Keratinocyte (primary cell): ENCODE measurements around the gene GOT1. TPM values are rescaled to one million over a fixed set of nuclear protein-coding genes. Genes with fewer than 3 reads are reported as not detected.

ENCODE experiments used
- DNase-seq: peaks from one replicate; pipeline ENCODE4 v3.0.0-alpha.2; 2011; ENCODE audit warnings: low read depth, missing footprints, low spot score
- FAIRE-seq: peaks from 2 replicates; lab custom pipeline; 2011; peaks lifted over from hg19 to GRCh38; lab: Jason Lieb, UNC
- H2AFZ ChIP-seq: 2 replicates; pipeline ENCODE4 v1.6.0; 2012; ENCODE audit warnings: low read length, control low read depth, inconsistent platforms; ENCODE audit not compliant: control insufficient read depth
- H3K27ac ChIP-seq: 2 replicates; pipeline ENCODE4 v1.5.1; 2011; ENCODE audit warnings: low read length; ENCODE audit not compliant: control insufficient read depth, insufficient read depth
- H3K27me3 ChIP-seq: 3 replicates; pipeline ENCODE4 v1.6.0; 2011; ENCODE audit warnings: low read length; ENCODE audit not compliant: control insufficient read depth, insufficient read depth; ENCODE audit errors: extremely low read depth
- H3K36me3 ChIP-seq, 2 experiments: 2 replicates in 1 of 2; 3 replicates in 1 of 2; pipeline ENCODE4 v1.5.1; 2011; ENCODE audit warnings: low read length in 2 of 2, mild to moderate bottlenecking in 1 of 2; ENCODE audit not compliant: control insufficient read depth in 2 of 2, insufficient read depth in 2 of 2; ENCODE audit errors: extremely low read depth in 1 of 2
- H3K4me1 ChIP-seq: 3 replicates; pipeline ENCODE4 v1.5.1; 2011; ENCODE audit warnings: low read length; ENCODE audit not compliant: control insufficient read depth, insufficient read depth; ENCODE audit errors: extremely low read depth
- H3K4me2 ChIP-seq: 3 replicates; pipeline ENCODE4 v1.6.0; 2011; ENCODE audit warnings: low read depth, low read length; ENCODE audit not compliant: control insufficient read depth, insufficient read depth; ENCODE audit errors: extremely low read depth
- H3K4me3 ChIP-seq, 3 experiments: fragments of 200-600 bp in 1 of 3; sonication (generic) in 1 of 3; 2 replicates in 2 of 3; 3 replicates in 1 of 3; pipeline ENCODE4 v1.5.1; 2011 to 2016; ENCODE audit warnings: low read length in 3 of 3, mild to moderate bottlenecking in 3 of 3, control low read depth in 2 of 3, inconsistent platforms in 1 of 3, low read depth in 1 of 3, mixed read lengths in 1 of 3, mixed run types in 1 of 3, moderate library complexity in 1 of 3; ENCODE audit not compliant: control insufficient read depth in 2 of 3, insufficient read depth in 2 of 3; ENCODE audit errors: extremely low read depth in 1 of 3
- H3K79me2 ChIP-seq: 2 replicates; pipeline ENCODE4 v1.6.0; 2012; ENCODE audit warnings: low read length; ENCODE audit not compliant: control insufficient read depth, insufficient read depth
- H3K9ac ChIP-seq: 3 replicates; pipeline ENCODE4 v1.6.0; 2011; ENCODE audit warnings: low read length; ENCODE audit not compliant: control insufficient read depth, insufficient read depth; ENCODE audit errors: extremely low read depth
- H3K9me1 ChIP-seq: 3 replicates; pipeline ENCODE4 v1.6.0; 2011; ENCODE audit warnings: low read length; ENCODE audit not compliant: control insufficient read depth, insufficient read depth; ENCODE audit errors: extremely low read depth
- H3K9me3 ChIP-seq: 2 replicates; pipeline ENCODE4 v1.5.1; 2012; ENCODE audit warnings: low read depth, low read length; ENCODE audit not compliant: control insufficient read depth
- H4K20me1 ChIP-seq: 3 replicates; pipeline ENCODE4 v1.6.0; 2011; ENCODE audit warnings: low read length; ENCODE audit not compliant: control insufficient read depth, insufficient read depth; ENCODE audit errors: extremely low read depth
- CTCF ChIP-seq, 3 experiments: IDR thresholded peaks in 1 of 3; conservative IDR thresholded peaks in 1 of 3; optimal IDR thresholded peaks in 1 of 3; 2 replicates in 2 of 3; 3 replicates in 1 of 3; pipeline versions ENCODE3 to v1.5.1; 2011; ENCODE audit warnings: low read length in 3 of 3, mild to moderate bottlenecking in 3 of 3, moderate library complexity in 2 of 3, control low read depth in 1 of 3, inconsistent platforms in 1 of 3; ENCODE audit not compliant: insufficient read depth in 2 of 3; ENCODE audit errors: extremely low read depth in 1 of 3
- EZH2 ChIP-seq: IDR thresholded peaks from one replicate; pipeline ENCODE4 v1.6.1; 2012; ENCODE audit warnings: inconsistent platforms, mild to moderate bottlenecking, low read length, moderate library complexity
- dilution Hi-C: fragments of 300-500 bp; cut with MboI; formaldehyde crosslinking; loops from one replicate; pipeline ENCODE4 v1.7.0; 2020; ENCODE audit warnings: low sequenced_read_pairs; ENCODE audit not compliant: extremely low pct_ligation_motif_present
- polyA plus RNA-seq, 5 experiments: library from polyadenylated mRNA; depleted of rRNA in 3 of 5; stranded (reverse) in 3 of 5; stranded (forward) in 1 of 5; unstranded in 1 of 5; fragments of >200 nt; gene quantifications; 1 replicate in 1 of 5; 2 replicates in 3 of 5; 3 replicates in 1 of 5; pipeline versions ENCODE4 v1.2.1 to v1.2.3, GENCODE V29; 2011 to 2012; ENCODE audit warnings: missing spikeins in 2 of 5, low read depth in 1 of 5, low replicate concordance in 1 of 5

Gene GOT1
- polyA plus RNA-seq, 1 donor (not counting 4 experiments of a cell fraction or from before 2014, with no cell fraction given) = 33.3 TPM

- Histone ChIP-seq H3K9me1 (no peaks in the 10 kb centered on the region), H3K27ac (no peak overlapping the region), H3K36me3 (no peaks in the 10 kb centered on the region), H3K9ac (no peak overlapping the region), H3K27me3 (peaks cover 43% of the 10 kb centered on the region), H4K20me1 (no peaks in the 10 kb centered on the region), H3K4me1 (peaks cover 2% of the 10 kb centered on the region), H2AFZ (no peak overlapping the region), H3K4me3 (no peak overlapping the region), H3K9me3 (no peaks in the 10 kb centered on the region), H3K79me2 (no peaks in the 10 kb centered on the region), H3K4me2 (no peak overlapping the region)
- TF ChIP-seq CTCF (optimal IDR thresholded peaks at IDR 0.05 in 1 of 3, IDR thresholded peaks at IDR 0.05 in 1 of 3, conservative IDR thresholded peaks at IDR 0.05 in 1 of 3; ENCODE audit: extremely low read depth in 1 of 3, insufficient read depth in 2 of 3, low read length in 3 of 3) (no peak), EZH2 (peak; percentile 21)
- FAIRE-seq = no peak
- dilution Hi-C loops = no loop called here
- no peak for DNase-seq
Observed at GRCh38 chr10:99450624-99451498, 20.4 kb upstream of the GOT1 start.

- H3K27me3 ChIP-seq = peaks cover 43% of the 10 kb centered on the region
- no peak overlapping the region for H3K4me3 ChIP-seq
- H2AFZ ChIP-seq = no peak overlapping the region
- dilution Hi-C loops = no loop called here
- FAIRE-seq = no peak
- no peak overlapping the region for H3K27ac ChIP-seq
- H3K9me3 ChIP-seq = no peaks in the 10 kb centered on the region
- H3K36me3 ChIP-seq = no peaks in the 10 kb centered on the region
- no peaks in the 10 kb centered on the region for H3K4me1 ChIP-seq
- DNase-seq = no peak
- no peaks in the 10 kb centered on the region for H4K20me1 ChIP-seq
- no peak overlapping the region for H3K4me2 ChIP-seq
- H3K9me1 ChIP-seq = no peaks in the 10 kb centered on the region
- H3K9ac ChIP-seq = no peak overlapping the region
- no peak for TF ChIP-seq CTCF (optimal IDR thresholded peaks at IDR 0.05 in 1 of 3, IDR thresholded peaks at IDR 0.05 in 1 of 3, conservative IDR thresholded peaks at IDR 0.05 in 1 of 3; ENCODE audit: extremely low read depth in 1 of 3, insufficient read depth in 2 of 3, low read length in 3 of 3)
- no peak for TF ChIP-seq EZH2
- no peaks in the 10 kb centered on the region for H3K79me2 ChIP-seq
Observed at GRCh38 chr10:99450156-99450555, 19.7 kb upstream of the GOT1 start.
